IgD-negative memory B cell (primary cell): ENCODE measurements around the gene RCOR1. TPM values are rescaled to one million over a fixed set of nuclear protein-coding genes. Genes with fewer than 3 reads are reported as not detected.
A peak's percentile ranks its signal among the peaks of the same experiment; 100 is the strongest.
"Not testable (repeated sequence)": the region's sequence is repeated elsewhere in the genome, so short reads cannot be mapped to it uniquely, and the experiment has no call there.

ENCODE experiments used
- H3K27ac Mint-ChIP-seq, 3 donors: one replicate each; pipeline ENCODE4 v1.8.0; 2020 to 2022; ENCODE audit warnings: mild to moderate bottlenecking in 3 of 3, mixed read lengths in 3 of 3, moderate library complexity in 1 of 3
- H3K27me3 Mint-ChIP-seq: one replicate; pipeline ENCODE4 v1.8.0; 2021; ENCODE audit warnings: mixed read lengths
- H3K36me3 Mint-ChIP-seq: one replicate; pipeline ENCODE4 v1.8.0; 2020; ENCODE audit warnings: mild to moderate bottlenecking, mixed read lengths
- H3K4me1 Mint-ChIP-seq, 3 donors: one replicate each; pipeline ENCODE4 v1.8.0; 2020 to 2022; ENCODE audit warnings: mixed read lengths in 3 of 3, mild to moderate bottlenecking in 1 of 3
- H3K4me3 Mint-ChIP-seq, 4 donors: one replicate each; pipeline ENCODE4 v1.8.0; 2020 to 2022; ENCODE audit warnings: mild to moderate bottlenecking in 4 of 4, mixed read lengths in 4 of 4, moderate library complexity in 3 of 4
- H3K9me3 Mint-ChIP-seq, 3 donors: one replicate each; pipeline ENCODE4 v1.8.0; 2020 to 2021; ENCODE audit warnings: mixed read lengths in 3 of 3, mild to moderate bottlenecking in 1 of 3
- polyA plus RNA-seq: library from polyadenylated mRNA; unstranded; fragments of 300-500 nt; fragmentation: Illumina TruSeq; gene quantifications from one replicate; pipeline ENCODE4 v1.2.3, GENCODE V29; 2021

RCOR1 gene
- polyA plus RNA-seq, 1 donor from 2014 or later, result 1.2 TPM

- Mint-ChIP-seq H3K4me3 (peak overlapping the region in 2 of 4 donors; percentile 37 to 80), H3K36me3 (no peaks in the 10 kb centered on the region), H3K27ac (peak overlapping the region in 1 of 3 donors; percentile 51)
These were observed 31.8 kb upstream of the RCOR1 start for GRCh38 chr14:102560458-102561261.

GRCh38 chr14:102565331-102565887 is 27.0 kb upstream of the RCOR1 start:
- no peaks in the 10 kb centered on the region for H3K27me3 Mint-ChIP-seq
- no peaks in the 10 kb centered on the region for H3K9me3 Mint-ChIP-seq
- H3K4me3 Mint-ChIP-seq, result peak overlapping the region; percentile 3 to 85 (median 40)
- H3K4me1 Mint-ChIP-seq, result peaks cover 16 to 19% (median 19%) of the 10 kb centered on the region in 3 donors
- no peaks in the 10 kb centered on the region for H3K36me3 Mint-ChIP-seq
- H3K27ac Mint-ChIP-seq, result peak overlapping the region; percentile 28 to 88 (median 84)

More at GRCh38 chr14:102560458-102561261, 31.8 kb upstream of the RCOR1 start:
- Mint-ChIP-seq H3K9me3 (no peaks in the 10 kb centered on the region), H3K27me3 (no peaks in the 10 kb centered on the region), H3K4me1 (peaks cover 9 to 14% (median 10%) of the 10 kb centered on the region in 3 donors)

GRCh38 chr14:102565959-102566358 is 26.5 kb upstream of the RCOR1 start:
- H3K4me1 Mint-ChIP-seq, result peaks cover 13 to 15% (median 15%) of the 10 kb centered on the region in 3 donors
- H3K36me3 Mint-ChIP-seq, result no peaks in the 10 kb centered on the region
- no peaks in the 10 kb centered on the region for H3K27me3 Mint-ChIP-seq
- H3K4me3 Mint-ChIP-seq, result peak overlapping the region in 2 of 4 donors; percentile 3 to 66
- H3K27ac Mint-ChIP-seq, result peak overlapping the region in 2 of 3 donors; percentile 28 to 88
- H3K9me3 Mint-ChIP-seq, result no peaks in the 10 kb centered on the region

- no peaks in the 10 kb centered on the region for H3K27me3 Mint-ChIP-seq
- H3K9me3 Mint-ChIP-seq, result no peaks in the 10 kb centered on the region
- no peaks in the 10 kb centered on the region for H3K36me3 Mint-ChIP-seq
- H3K27ac Mint-ChIP-seq, result peak overlapping the region in 1 of 3 donors; percentile 24
- H3K4me3 Mint-ChIP-seq, result no peak overlapping the region
- peaks cover 12 to 17% (median 15%) of the 10 kb centered on the region in 3 donors for H3K4me1 Mint-ChIP-seq
These were observed 24.3 kb upstream of the RCOR1 start for GRCh38 chr14:102568115-102568614.

- Mint-ChIP-seq H3K4me1 (peaks cover 15 to 25% (median 21%) of the 10 kb centered on the region in 3 donors), H3K4me3 (no peak overlapping the region), H3K9me3 (no peaks in the 10 kb centered on the region), H3K27me3 (no peaks in the 10 kb centered on the region), H3K36me3 (no peaks in the 10 kb centered on the region), H3K27ac (peak overlapping the region in 1 of 3 donors; percentile 59)
These were observed 22.0 kb upstream of the RCOR1 start for GRCh38 chr14:102570334-102570995.

GRCh38 chr14:102571043-102571442 is 21.4 kb upstream of the RCOR1 start:
- Mint-ChIP-seq H3K36me3 (no peaks in the 10 kb centered on the region), H3K4me3 (no peak overlapping the region), H3K9me3 (no peaks in the 10 kb centered on the region), H3K27ac (no peak overlapping the region), H3K27me3 (no peaks in the 10 kb centered on the region), H3K4me1 (peaks cover 10 to 21% (median 17%) of the 10 kb centered on the region in 3 donors)

GRCh38 chr14:102571478-102572042 is 20.9 kb upstream of the RCOR1 start:
- H3K4me1 Mint-ChIP-seq, result peaks cover 10 to 21% (median 17%) of the 10 kb centered on the region in 3 donors
- H3K27me3 Mint-ChIP-seq, result no peaks in the 10 kb centered on the region
- H3K9me3 Mint-ChIP-seq, result no peaks in the 10 kb centered on the region
- no peaks in the 10 kb centered on the region for H3K36me3 Mint-ChIP-seq
- H3K4me3 Mint-ChIP-seq, result no peak overlapping the region
- H3K27ac Mint-ChIP-seq, result no peak overlapping the region

GRCh38 chr14:102573161-102573560 is 19.3 kb upstream of the RCOR1 start:
- H3K27me3 Mint-ChIP-seq, H3K36me3 Mint-ChIP-seq, H3K9me3 Mint-ChIP-seq: not testable (repeated sequence)
- H3K4me3 Mint-ChIP-seq, result peak overlapping the region in 3 of 4 donors; percentile 3 to 83 (median 82)
- peaks cover 8 to 19% (median 14%) of the 10 kb centered on the region in 3 donors for H3K4me1 Mint-ChIP-seq
- H3K27ac Mint-ChIP-seq, result peak overlapping the region in 2 of 3 donors; percentile 2 to 83

GRCh38 chr14:102573591-102574046 is 18.8 kb upstream of the RCOR1 start:
- no peaks in the 10 kb centered on the region for H3K9me3 Mint-ChIP-seq
- H3K4me1 Mint-ChIP-seq, result peaks cover 7 to 14% (median 10%) of the 10 kb centered on the region in 3 donors
- no peaks in the 10 kb centered on the region for H3K36me3 Mint-ChIP-seq
- peak overlapping the region; percentile 2 to 83 (median 67) for H3K27ac Mint-ChIP-seq
- H3K4me3 Mint-ChIP-seq, result peak overlapping the region; percentile 3 to 83 (median 63)
- peaks cover 3% of the 10 kb centered on the region for H3K27me3 Mint-ChIP-seq

GRCh38 chr14:102574281-102575159 is 17.9 kb upstream of the RCOR1 start:
- Mint-ChIP-seq H3K9me3 (no peaks in the 10 kb centered on the region), H3K4me3 (peak overlapping the region in 2 of 4 donors; percentile 67 to 82), H3K4me1 (peaks cover 7 to 14% (median 10%) of the 10 kb centered on the region in 3 donors), H3K36me3 (no peaks in the 10 kb centered on the region), H3K27ac (peak overlapping the region in 1 of 3 donors; percentile 83), H3K27me3 (peaks cover 3% of the 10 kb centered on the region)

GRCh38 chr14:102575160-102575845 is 17.1 kb upstream of the RCOR1 start:
- peaks cover 7 to 14% (median 10%) of the 10 kb centered on the region in 3 donors for H3K4me1 Mint-ChIP-seq
- H3K36me3 Mint-ChIP-seq, result no peaks in the 10 kb centered on the region
- no peak overlapping the region for H3K27ac Mint-ChIP-seq
- peaks cover 3% of the 10 kb centered on the region for H3K27me3 Mint-ChIP-seq
- no peak overlapping the region for H3K4me3 Mint-ChIP-seq
- no peaks in the 10 kb centered on the region for H3K9me3 Mint-ChIP-seq

- H3K4me3 Mint-ChIP-seq, H3K27me3 Mint-ChIP-seq, H3K36me3 Mint-ChIP-seq, H3K27ac Mint-ChIP-seq, H3K9me3 Mint-ChIP-seq: not testable (repeated sequence)
- peaks cover 7 to 14% (median 10%) of the 10 kb centered on the region in 3 donors for H3K4me1 Mint-ChIP-seq
These were observed 16.5 kb upstream of the RCOR1 start for GRCh38 chr14:102575846-102576428.

GRCh38 chr14:102578821-102579220 is 13.6 kb upstream of the RCOR1 start:
- Mint-ChIP-seq H3K27me3 (peaks cover 4% of the 10 kb centered on the region), H3K4me3 (no peak overlapping the region), H3K9me3 (no peaks in the 10 kb centered on the region), H3K27ac (no peak overlapping the region), H3K36me3 (no peaks in the 10 kb centered on the region), H3K4me1 (peaks cover 0 to 4% (median 2%) of the 10 kb centered on the region in 3 donors)
